ENCODE results near the gene CYP2S1. TPM values are rescaled to one million over a fixed set of nuclear protein-coding genes. Genes with fewer than 3 reads are reported as not detected.
A peak's percentile ranks its signal among the peaks of the same experiment; 100 is the strongest.
"Not testable (repeated sequence)": the region's sequence is repeated elsewhere in the genome, so short reads cannot be mapped to it uniquely, and the experiment has no call there.

Gene CYP2S1
- total RNA-seq, 4 donors from 2014 or later, result 0.48 to 1.2 TPM; not detected in 2

GRCh38 chr19:41198559-41198958 lies 5.5 kb downstream of the CYP2S1 start:
- intact Hi-C loops (cut with DNase I; ENCODE audit: low total_unique reads), result no loop called here

DNA sequence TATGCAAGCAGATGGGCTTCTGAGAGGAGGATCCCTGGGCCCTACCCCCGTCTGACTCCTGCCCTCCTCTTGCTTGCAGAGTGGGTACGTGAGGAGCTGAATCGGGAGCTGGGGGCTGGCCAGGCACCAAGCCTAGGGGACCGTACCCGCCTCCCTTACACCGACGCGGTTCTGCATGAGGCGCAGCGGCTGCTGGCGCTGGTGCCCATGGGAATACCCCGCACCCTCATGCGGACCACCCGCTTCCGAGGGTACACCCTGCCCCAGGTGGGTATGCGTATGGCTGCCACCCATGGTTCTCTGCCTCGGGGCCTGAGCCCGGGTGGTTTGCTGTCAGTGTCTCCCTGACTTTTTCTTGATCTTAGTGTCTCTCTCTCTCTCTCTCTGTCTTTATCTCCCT lies 10.4 kb downstream of the CYP2S1 start:
- no peak overlapping the region for H3K27ac ChIP-seq
- TF ChIP-seq POLR2A (IDR thresholded peaks at IDR 0.05), result no peak
- TF ChIP-seq, protein P1, sequence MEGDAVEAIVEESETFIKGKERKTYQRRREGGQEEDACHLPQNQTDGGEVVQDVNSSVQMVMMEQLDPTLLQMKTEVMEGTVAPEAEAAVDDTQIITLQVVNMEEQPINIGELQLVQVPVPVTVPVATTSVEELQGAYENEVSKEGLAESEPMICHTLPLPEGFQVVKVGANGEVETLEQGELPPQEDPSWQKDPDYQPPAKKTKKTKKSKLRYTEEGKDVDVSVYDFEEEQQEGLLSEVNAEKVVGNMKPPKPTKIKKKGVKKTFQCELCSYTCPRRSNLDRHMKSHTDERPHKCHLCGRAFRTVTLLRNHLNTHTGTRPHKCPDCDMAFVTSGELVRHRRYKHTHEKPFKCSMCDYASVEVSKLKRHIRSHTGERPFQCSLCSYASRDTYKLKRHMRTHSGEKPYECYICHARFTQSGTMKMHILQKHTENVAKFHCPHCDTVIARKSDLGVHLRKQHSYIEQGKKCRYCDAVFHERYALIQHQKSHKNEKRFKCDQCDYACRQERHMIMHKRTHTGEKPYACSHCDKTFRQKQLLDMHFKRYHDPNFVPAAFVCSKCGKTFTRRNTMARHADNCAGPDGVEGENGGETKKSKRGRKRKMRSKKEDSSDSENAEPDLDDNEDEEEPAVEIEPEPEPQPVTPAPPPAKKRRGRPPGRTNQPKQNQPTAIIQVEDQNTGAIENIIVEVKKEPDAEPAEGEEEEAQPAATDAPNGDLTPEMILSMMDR (IDR thresholded peaks at IDR 0.05), result no peak
- intact Hi-C loops (cut with DNase I; ENCODE audit: low total_unique reads), result loop anchor here (5.0 kb wide), 1 partner anchor 59 kb away; the partner anchor contains the start of gene HNRNPUL1

More at GRCh38 chr19:41198559-41198958, 5.5 kb downstream of the CYP2S1 start:
- no peak overlapping the region for H3K4me3 ChIP-seq
- no peaks in the 10 kb centered on the region for H3K4me1 ChIP-seq
- H3K9me3 ChIP-seq, result no peaks in the 10 kb centered on the region
- peaks cover 0 to under 1% of the 10 kb centered on the region in 2 donors for H3K27me3 ChIP-seq
- TF ChIP-seq, protein P1 (IDR thresholded peaks at IDR 0.05), result no peak
- TF ChIP-seq POLR2A (IDR thresholded peaks at IDR 0.05), result no peak
- no peaks in the 10 kb centered on the region for H3K36me3 ChIP-seq
- no peak for DNase-seq
- no peak overlapping the region for H3K27ac ChIP-seq

DNA sequence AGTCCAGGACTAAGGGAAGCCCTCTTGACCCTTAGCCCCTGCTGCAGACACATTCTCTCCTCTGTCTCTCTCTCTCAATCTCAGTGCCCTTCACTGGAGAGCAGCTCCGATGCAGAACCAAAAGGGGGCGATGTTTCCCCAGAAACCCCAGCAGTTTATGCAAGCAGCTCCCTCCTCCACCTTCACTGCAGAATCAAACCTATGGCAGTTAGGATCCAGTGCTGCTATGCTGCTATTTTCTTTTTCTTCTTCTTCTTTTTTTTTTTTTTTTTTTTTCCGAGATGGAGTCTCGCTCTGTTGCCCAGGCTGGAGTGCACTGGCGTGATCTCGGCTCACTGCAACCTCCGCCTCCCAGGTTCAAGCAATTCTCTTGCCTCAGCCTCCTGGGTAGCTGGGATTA lies 11.3 kb downstream of the CYP2S1 start:
- intact Hi-C loops (cut with DNase I; ENCODE audit: low total_unique reads), result loop anchor here (5.0 kb wide), 1 partner anchor 58 kb away; the partner anchor contains the start of gene HNRNPUL1
- TF ChIP-seq, protein P1 (IDR thresholded peaks at IDR 0.05), result peak; percentile 77 to 96 (median 92)
- not testable (repeated sequence) for H3K36me3 ChIP-seq

More for the DNA sequence above, 10.4 kb downstream of the CYP2S1 start:
- no peaks in the 10 kb centered on the region for H3K4me1 ChIP-seq
- H3K4me3 ChIP-seq, result no peak overlapping the region
- H3K9me3 ChIP-seq, result no peaks in the 10 kb centered on the region
- no peak for DNase-seq
- no peaks in the 10 kb centered on the region for H3K36me3 ChIP-seq
- H3K27me3 ChIP-seq, result no peaks in the 10 kb centered on the region

DNA sequence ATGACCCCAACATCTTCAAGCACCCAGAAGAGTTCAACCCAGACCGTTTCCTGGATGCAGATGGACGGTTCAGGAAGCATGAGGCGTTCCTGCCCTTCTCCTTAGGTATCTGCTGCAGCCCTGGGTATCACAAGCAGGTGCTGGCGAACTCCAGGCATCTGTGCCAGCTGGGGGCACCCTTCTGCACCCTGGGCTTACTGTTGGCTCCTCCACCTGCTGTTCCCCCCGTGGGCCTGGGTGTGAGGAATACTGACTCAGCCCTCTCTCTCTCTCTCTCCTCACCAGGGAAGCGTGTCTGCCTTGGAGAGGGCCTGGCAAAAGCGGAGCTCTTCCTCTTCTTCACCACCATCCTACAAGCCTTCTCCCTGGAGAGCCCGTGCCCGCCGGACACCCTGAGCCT lies 13.0 kb downstream of the CYP2S1 start:
- intact Hi-C loops (cut with DNase I; ENCODE audit: low total_unique reads), result no loop called here
- DNase-seq, result no peak
- Histone ChIP-seq H3K27me3 (no peaks in the 10 kb centered on the region), H3K9me3 (no peaks in the 10 kb centered on the region), H3K36me3 (no peaks in the 10 kb centered on the region), H3K27ac (no peak overlapping the region), H3K4me3 (no peak overlapping the region), H3K4me1 (no peaks in the 10 kb centered on the region)
- TF ChIP-seq, protein P1 (IDR thresholded peaks at IDR 0.05), result no peak
- no peak for TF ChIP-seq POLR2A (IDR thresholded peaks at IDR 0.05)

More for the DNA sequence above, 11.3 kb downstream of the CYP2S1 start:
- not testable (repeated sequence) for H3K27me3 ChIP-seq, H3K4me1 ChIP-seq, H3K4me3 ChIP-seq, H3K27ac ChIP-seq, H3K9me3 ChIP-seq
- DNase-seq, result peak; percentile 84 to 85

DNA sequence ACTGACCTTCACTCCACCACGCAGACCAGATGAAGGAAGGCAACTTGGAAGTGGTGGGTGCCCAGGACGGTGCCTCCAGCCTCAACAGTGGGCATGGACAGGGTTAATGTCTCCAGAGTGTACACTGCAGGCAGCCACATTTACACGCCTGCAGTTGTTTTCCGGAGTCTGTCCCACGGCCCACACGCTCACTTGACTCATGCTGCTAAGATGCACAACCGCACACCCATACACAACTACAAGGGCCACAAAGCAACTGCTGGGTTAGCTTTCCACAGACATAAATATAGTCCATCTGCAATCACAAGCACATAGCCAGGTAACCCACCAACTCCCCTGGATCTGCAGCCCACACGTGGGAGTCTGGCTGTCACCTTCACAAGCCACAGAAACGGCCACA lies 13.4 kb downstream of the CYP2S1 start:
- H3K4me3 ChIP-seq, result no peak overlapping the region

More for the DNA sequence above, 13.4 kb downstream of the CYP2S1 start:
- intact Hi-C loops (cut with DNase I; ENCODE audit: low total_unique reads), result no loop called here
- Histone ChIP-seq H3K4me1 (no peaks in the 10 kb centered on the region), H3K27me3 (no peaks in the 10 kb centered on the region), H3K27ac (peak overlapping the region; percentile 51 to 56), H3K36me3 (no peaks in the 10 kb centered on the region), H3K9me3 (no peaks in the 10 kb centered on the region)
- DNase-seq, result no peak
- no peak for TF ChIP-seq POLR2A (IDR thresholded peaks at IDR 0.05)
- TF ChIP-seq, protein P1 (IDR thresholded peaks at IDR 0.05), result no peak
